ENCODE results near the gene TP53RK.

Gene TP53RK

GRCh38 chr20:46683939-46684750 is 5.1 kb downstream of the TP53RK start:
- Histone ChIP-seq H3F3A (ENCODE audit: control insufficient read depth, insufficient read depth) (peaks cover 12% of the 10 kb centered on the region), H3K9me3 (ENCODE audit: control insufficient read depth, insufficient read depth, low read length) (no peaks in the 10 kb centered on the region), H3K27ac (ENCODE audit: low read depth, low read length) (no peak overlapping the region), H3K36me3 (ENCODE audit: control insufficient read depth, low read length) (peaks cover 50% of the 10 kb centered on the region), H3K4me1 (ENCODE audit: control insufficient read depth, low read length) (peaks cover 28% of the 10 kb centered on the region), H3K4me3 (ENCODE audit: low read length) (no peak overlapping the region), H3K4me2 (ENCODE audit: low read length) (no peak overlapping the region), H3K27me3 (ENCODE audit: control insufficient read depth, low read length) (no peaks in the 10 kb centered on the region), H3K79me2 (ENCODE audit: control insufficient read depth, low read length) (peaks cover 58% of the 10 kb centered on the region), H3K9me2 (replicated peaks; ENCODE audit: control insufficient read depth, low read length) (no peaks in the 10 kb centered on the region), H4K20me1 (ENCODE audit: control insufficient read depth, insufficient read depth, low read depth, low read length) (peaks cover 22% of the 10 kb centered on the region; the same call in 1 of the 2 replicates)
- TF ChIP-seq CTCF (IDR thresholded peaks at IDR 0.05; ENCODE audit: low read depth, low read length, poor library complexity, severe bottlenecking) (no peak), EZH2phosphoT487 (IDR thresholded peaks at IDR 0.05; ENCODE audit: borderline replicate concordance, low read length) (no peak)

- H3K79me2 ChIP-seq (ENCODE audit: control insufficient read depth, low read length): peaks cover 52% of the 10 kb centered on the region
- H3K4me2 ChIP-seq (ENCODE audit: low read length): no peak overlapping the region
- TF ChIP-seq EZH2phosphoT487 (IDR thresholded peaks at IDR 0.05; ENCODE audit: borderline replicate concordance, low read length) (no peak), CTCF (IDR thresholded peaks at IDR 0.05; ENCODE audit: low read depth, low read length, poor library complexity, severe bottlenecking) (no peak)
- H3K27ac ChIP-seq (ENCODE audit: low read depth, low read length): no peak overlapping the region
- no peak overlapping the region for H3K4me3 ChIP-seq (ENCODE audit: low read length)
- peaks cover 48% of the 10 kb centered on the region for H3K36me3 ChIP-seq (ENCODE audit: control insufficient read depth, low read length)
- H3K4me1 ChIP-seq (ENCODE audit: control insufficient read depth, low read length): peaks cover 28% of the 10 kb centered on the region
- no peaks in the 10 kb centered on the region for H3K9me3 ChIP-seq (ENCODE audit: control insufficient read depth, insufficient read depth, low read length)
- peaks cover 22% of the 10 kb centered on the region; the same call in 1 of the 2 replicates for H4K20me1 ChIP-seq (ENCODE audit: control insufficient read depth, insufficient read depth, low read depth, low read length)
- H3K9me2 ChIP-seq (replicated peaks; ENCODE audit: control insufficient read depth, low read length): no peaks in the 10 kb centered on the region
- no peaks in the 10 kb centered on the region for H3K27me3 ChIP-seq (ENCODE audit: control insufficient read depth, low read length)
- H3F3A ChIP-seq (ENCODE audit: control insufficient read depth, insufficient read depth): peaks cover 12% of the 10 kb centered on the region
Measured at GRCh38 chr20:46683668-46683938, 5.6 kb downstream of the TP53RK start.

- TF ChIP-seq EZH2phosphoT487 (IDR thresholded peaks at IDR 0.05; ENCODE audit: borderline replicate concordance, low read length) (no peak), CTCF (IDR thresholded peaks at IDR 0.05; ENCODE audit: low read depth, low read length, poor library complexity, severe bottlenecking) (no peak)
- no peak overlapping the region for H3K4me2 ChIP-seq (ENCODE audit: low read length)
- H3K9me3 ChIP-seq (ENCODE audit: control insufficient read depth, insufficient read depth, low read length): no peaks in the 10 kb centered on the region
- no peak overlapping the region for H3K27ac ChIP-seq (ENCODE audit: low read depth, low read length)
- no peaks in the 10 kb centered on the region for H3K9me2 ChIP-seq (replicated peaks; ENCODE audit: control insufficient read depth, low read length)
- peaks cover 25% of the 10 kb centered on the region for H3K4me1 ChIP-seq (ENCODE audit: control insufficient read depth, low read length)
- no peak overlapping the region for H3K4me3 ChIP-seq (ENCODE audit: low read length)
- no peaks in the 10 kb centered on the region for H3K27me3 ChIP-seq (ENCODE audit: control insufficient read depth, low read length)
- peaks cover 43% of the 10 kb centered on the region for H3K36me3 ChIP-seq (ENCODE audit: control insufficient read depth, low read length)
- H3K79me2 ChIP-seq (ENCODE audit: control insufficient read depth, low read length): peaks cover 48% of the 10 kb centered on the region
- peaks cover 20% of the 10 kb centered on the region; the same call in 1 of the 2 replicates for H4K20me1 ChIP-seq (ENCODE audit: control insufficient read depth, insufficient read depth, low read depth, low read length)
- H3F3A ChIP-seq (ENCODE audit: control insufficient read depth, insufficient read depth): peaks cover 12% of the 10 kb centered on the region
Measured at GRCh38 chr20:46683011-46683667, 6.1 kb downstream of the TP53RK start.

Data from DOHH2 (cell line).